HepG2 (cell line): ENCODE data around the gene PRCD. TPM values are rescaled to one million over a fixed set of nuclear protein-coding genes. Genes with fewer than 3 reads are reported as not detected.

ENCODE experiments used
- ATAC-seq: fragments of 200-7000 bp; cut with Tn5 transposase; 3 replicates; pipeline ENCODE4 v1.9.1; 2020; ENCODE audit warnings: mild to moderate bottlenecking, moderate library complexity
- BruUV-seq: library from RNA; stranded (reverse); fragments of 400-500 nt; replicated peaks from 2 replicates; lab custom pipeline; 2021; lab: Mats Ljungman, UMichigan
- CTCF ChIA-PET: fragments of 300-600 bp; formaldehyde crosslinking; extraction: SDS; loops from one replicate; lab custom pipeline; 2021; ENCODE audit warnings: low total read pairs, inconsistent platforms, low intra/inter-chr PET ratio; lab: Yijun Ruan, JAX
- POLR2A ChIA-PET: fragments of 350-600 bp; sonication (Branson Sonifier 250); formaldehyde crosslinking; loops from one replicate; lab custom pipeline; 2020; ENCODE audit warnings: antibody characterized with exemption, inconsistent platforms; lab: Yijun Ruan, JAX
- DNase-seq: peaks from one replicate; pipeline ENCODE4 v3.0.0-alpha.2; 2015; ENCODE audit warnings: low spot score
- FAIRE-seq: peaks from 3 replicates; lab custom pipeline; 2011; peaks lifted over from hg19 to GRCh38; lab: Jason Lieb, UNC
- H2AFZ ChIP-seq: one replicate; pipeline ENCODE4 v1.6.1; 2011; ENCODE audit warnings: low read length, inconsistent platforms
- H3K27ac ChIP-seq: fragments of 300-600 bp; 3 replicates; pipeline ENCODE4 v1.8.0; 2011; ENCODE audit warnings: mixed run types, mild to moderate bottlenecking, mixed read lengths, low read length, inconsistent platforms; ENCODE audit not compliant: insufficient read depth; ENCODE audit errors: extremely low read length
- H3K27me3 ChIP-seq, 2 experiments: fragments of 200-600 bp in 1 of 2; 2 replicates in 1 of 2; 3 replicates in 1 of 2; pipeline versions ENCODE4 v1.6.0 to v1.8.0; 2011; ENCODE audit warnings: low read length in 2 of 2, mild to moderate bottlenecking in 2 of 2, moderate library complexity in 2 of 2, inconsistent platforms in 1 of 2; ENCODE audit not compliant: insufficient read depth in 2 of 2, control insufficient read depth in 1 of 2
- H3K36me3 ChIP-seq, 2 experiments: fragments of 200-600 bp in 1 of 2; replicated peaks in 1 of 2; 2 replicates in 1 of 2; 3 replicates in 1 of 2; pipeline versions ENCODE4 v1.5.1 to v1.8.0; 2011; ENCODE audit warnings: low read length in 2 of 2, inconsistent platforms in 1 of 2; ENCODE audit not compliant: insufficient read depth in 2 of 2, control insufficient read depth in 1 of 2
- H3K4me1 ChIP-seq: 2 replicates; pipeline ENCODE4 v1.5.1; 2012; ENCODE audit warnings: low read length, inconsistent platforms; ENCODE audit not compliant: insufficient read depth
- H3K4me2 ChIP-seq: 2 replicates; pipeline ENCODE4 v1.6.0; 2011; ENCODE audit warnings: low read depth, low read length, inconsistent platforms
- H3K4me3 ChIP-seq, 3 experiments: fragments of 200-600 bp in 1 of 3; sonication (generic), shearing (Covaris generic) in 1 of 3; replicated peaks in 1 of 3; 2 replicates each; pipeline ENCODE4 v1.5.1; 2011 to 2016; ENCODE audit warnings: low read length in 3 of 3, inconsistent platforms in 2 of 3, low read depth in 2 of 3, mild to moderate bottlenecking in 2 of 3, control low read depth in 1 of 3, mixed read lengths in 1 of 3; ENCODE audit not compliant: insufficient read depth in 1 of 3
- H3K79me2 ChIP-seq: one replicate; pipeline ENCODE4 v1.6.1; 2011; ENCODE audit warnings: low read length, inconsistent platforms; ENCODE audit not compliant: insufficient read depth
- H3K9ac ChIP-seq: 2 replicates; pipeline ENCODE4 v1.6.0; 2011; ENCODE audit warnings: mild to moderate bottlenecking, low read depth, low read length, inconsistent platforms; ENCODE audit not compliant: insufficient read depth
- H3K9me3 ChIP-seq: 2 replicates; pipeline ENCODE4 v1.5.1; 2012; ENCODE audit warnings: mild to moderate bottlenecking, low read length
- H4K20me1 ChIP-seq: 2 replicates; pipeline ENCODE4 v1.6.0; 2011; ENCODE audit warnings: inconsistent platforms, mild to moderate bottlenecking, low read length, moderate library complexity; ENCODE audit not compliant: insufficient read depth
- EED ChIP-seq: sonication (generic); formaldehyde crosslinking; IDR thresholded peaks from 2 replicates; pipeline ENCODE4 v1.5.0; 2020; ENCODE audit warnings: mild to moderate bottlenecking, missing genetic modification reagents
- HINFP ChIP-seq: sonication (generic); formaldehyde crosslinking; IDR thresholded peaks from 2 replicates; pipeline ENCODE4 v1.4.0; 2020; ENCODE audit warnings: low read depth, mild to moderate bottlenecking, missing genetic modification reagents
- IKZF5 ChIP-seq: IDR thresholded peaks from 2 replicates; pipeline ENCODE4 v1.6.1; 2018; ENCODE audit warnings: missing genetic modification reagents, mild to moderate bottlenecking, missing compliant biosample characterization
- NFE2 ChIP-seq: sonication (generic); formaldehyde crosslinking; IDR thresholded peaks from 2 replicates; pipeline ENCODE4 v1.4.0; 2020; ENCODE audit warnings: missing genetic modification reagents
- POLR2G ChIP-seq: fragments of 200-400 bp; formaldehyde crosslinking; IDR thresholded peaks from 2 replicates; pipeline ENCODE4 v1.6.1; 2018; ENCODE audit warnings: mild to moderate bottlenecking, low read depth, low read length, moderate library complexity
- RELA ChIP-seq: sonication (generic); formaldehyde crosslinking; IDR thresholded peaks from 2 replicates; pipeline ENCODE4 v1.4.0; 2020; ENCODE audit warnings: missing genetic modification reagents
- RFX1 ChIP-seq: fragments of 450-650 bp; IDR thresholded peaks from 2 replicates; pipeline ENCODE4 v1.6.1; 2017
- STAT6 ChIP-seq: sonication (generic); formaldehyde crosslinking; IDR thresholded peaks from 2 replicates; pipeline ENCODE4 v1.4.0; 2020; ENCODE audit warnings: missing genetic modification reagents, mild to moderate bottlenecking, borderline replicate concordance
- TARDBP ChIP-seq: sonication (generic); formaldehyde crosslinking; IDR thresholded peaks from 2 replicates; pipeline ENCODE4 v1.8.0; 2022; ENCODE audit warnings: mild to moderate bottlenecking, missing genetic modification reagents
- TBP ChIP-seq: sonication (generic); formaldehyde crosslinking; IDR thresholded peaks from 2 replicates; pipeline ENCODE4 v1.5.0; 2020; ENCODE audit warnings: missing genetic modification reagents
- YEATS4 ChIP-seq: sonication (generic); formaldehyde crosslinking; IDR thresholded peaks from 2 replicates; pipeline ENCODE4 v1.4.0; 2020; ENCODE audit warnings: missing genetic modification reagents, borderline replicate concordance
- ZEB1 ChIP-seq: IDR thresholded peaks from 2 replicates; pipeline ENCODE4 v1.6.1; 2012; ENCODE audit warnings: mild to moderate bottlenecking, low read depth, inconsistent platforms; ENCODE audit not compliant: insufficient replicate concordance
- ZFP36L1 ChIP-seq: sonication (generic); formaldehyde crosslinking; IDR thresholded peaks from 2 replicates; pipeline ENCODE4 v1.8.0; 2022; ENCODE audit warnings: mild to moderate bottlenecking, missing genetic modification reagents, moderate library complexity
- ZNF280B ChIP-seq: sonication (generic); formaldehyde crosslinking; IDR thresholded peaks from 2 replicates; pipeline ENCODE4 v1.5.0; 2020; ENCODE audit warnings: missing genetic modification reagents, mild to moderate bottlenecking, borderline replicate concordance
- ZNF3 ChIP-seq: IDR thresholded peaks from 2 replicates; pipeline ENCODE4 v1.7.0; 2017; ENCODE audit warnings: inconsistent platforms
- ZNF552 ChIP-seq: sonication (generic); formaldehyde crosslinking; IDR thresholded peaks from 2 replicates; pipeline ENCODE4 v1.9.0; 2022; ENCODE audit warnings: missing genetic modification reagents, mild to moderate bottlenecking, borderline replicate concordance
- ZNF569 ChIP-seq: sonication (generic); formaldehyde crosslinking; IDR thresholded peaks from 2 replicates; pipeline ENCODE4 v1.5.0; 2020; ENCODE audit warnings: mild to moderate bottlenecking, missing genetic modification reagents, moderate library complexity, borderline replicate concordance
- ZNF75D ChIP-seq: sonication (generic); formaldehyde crosslinking; IDR thresholded peaks from 2 replicates; pipeline ENCODE4 v1.8.1; 2023; ENCODE audit warnings: missing genetic modification reagents, mild to moderate bottlenecking, borderline replicate concordance
- ZNF790 ChIP-seq: sonication (generic); formaldehyde crosslinking; IDR thresholded peaks from 2 replicates; pipeline ENCODE4 v1.8.0; 2022; ENCODE audit warnings: missing genetic modification reagents, mild to moderate bottlenecking, borderline replicate concordance
- ZNF879 ChIP-seq: sonication (generic); formaldehyde crosslinking; IDR thresholded peaks from 2 replicates; pipeline ENCODE4 v1.8.1; 2023; ENCODE audit warnings: missing genetic modification reagents
- WGBS: methylation state at CpG from one replicate; pipeline ENCODE4 v1.1.6; 2017; ENCODE audit warnings: low lambda C conversion rate; 5-methylcytosine and 5-hydroxymethylcytosine counted together
- in situ Hi-C: cut with HindIII; loops from 2 replicates; pipeline ENCODE4 v1.10.0; 2017; ENCODE audit warnings: low pct_unique_long_range_greater_than_20kb; ENCODE audit not compliant: extremely low pct_ligation_motif_present
- intact Hi-C: fragments of 100-400 bp; cut with micrococcal nuclease; formaldehyde crosslinking; loops from one replicate; pipeline ENCODE4 v1.10.0; 2022; ENCODE audit not compliant: unreplicated experiment
- polyA plus RNA-seq, 8 experiments: library from polyadenylated mRNA; depleted of rRNA in 3 of 8; stranded (reverse) in 7 of 8; unstranded in 1 of 8; fragments of >200 nt; fragmentation: Illumina TruSeq in 4 of 8; extraction: Trizol in 4 of 8; gene quantifications; 2 replicates each; pipeline versions ENCODE4 v1.2.1 to v1.2.3, GENCODE V29; 2011 to 2016; ENCODE audit warnings: low read depth in 4 of 8, missing spikeins in 1 of 8, mixed read lengths in 1 of 8; ENCODE audit not compliant: insufficient read depth in 1 of 8
- total RNA-seq, 5 experiments: library from RNA; depleted of rRNA; stranded (reverse); fragments of >200 nt; fragmentation: Illumina TruSeq; extraction: Trizol; gene quantifications; 2 replicates each; pipeline ENCODE4 v1.2.3, GENCODE V29; 2016; ENCODE audit warnings: low read depth in 1 of 5

The PRCD gene
- total and polyA plus RNA-seq, 2 of the 13 experiments (the other 11 are each of a cell fraction or from before 2014, with no cell fraction given): 0.51 TPM; not detected in 1

- peak overlapping the region; percentile 91; the same call in 1 of the 2 replicates for H3K9ac ChIP-seq
- peaks cover 70% of the 10 kb centered on the region for H3K4me1 ChIP-seq
- H2AFZ ChIP-seq: no peak overlapping the region
- TF ChIP-seq TARDBP (CRISPR knock-in tag) (no peak), HINFP (CRISPR knock-in tag) (no peak), ZNF75D (CRISPR knock-in tag) (no peak), ZEB1 (no peak), ZNF790 (CRISPR knock-in tag) (no peak), ZFP36L1 (no peak), POLR2G (peak; percentile 8; the same call in 1 of the 2 replicates), STAT6 (CRISPR knock-in tag) (no peak), RFX1 (no peak), ZNF3 (no peak), ZNF552 (CRISPR knock-in tag) (0 out of 2 replicates have a peak, but pooled peaks have one; percentile 56), ZNF280B (CRISPR knock-in tag) (no peak), NFE2 (CRISPR knock-in tag) (no peak), IKZF5 (CRISPR knock-in tag) (no peak), ZNF569 (CRISPR knock-in tag) (no peak), YEATS4 (CRISPR knock-in tag) (no peak), ZNF879 (CRISPR knock-in tag) (no peak), RELA (CRISPR knock-in tag) (no peak), EED (CRISPR knock-in tag) (no peak), TBP (CRISPR knock-in tag) (no peak)
Measured at GRCh38 chr17:76497699-76497978, 42.2 kb upstream of the PRCD start.

More at GRCh38 chr17:76497699-76497978, 42.2 kb upstream of the PRCD start:
- in situ Hi-C loops (no loop called here), intact Hi-C loops (no loop called here)
- H3K27me3 ChIP-seq: no peaks in the 10 kb centered on the region; a peak in 1 of 5 replicates
- CTCF ChIA-PET: no interaction called here
- 34% methylated on average over 2 of the region's 2 CpGs for WGBS
- no peak for FAIRE-seq
- ATAC-seq: no peak
- H4K20me1 ChIP-seq: peaks cover 25% of the 10 kb centered on the region; the same call in 1 of the 2 replicates
- 0 out of 5 replicates have a peak, but pooled peaks cover 0 to 1% of the 10 kb centered on the region in 2 experiments for H3K36me3 ChIP-seq
- H3K4me2 ChIP-seq: peak overlapping the region; percentile 93
- H3K9me3 ChIP-seq: no peaks in the 10 kb centered on the region
- no peak for DNase-seq
- peak overlapping the region; percentile 61 for H3K27ac ChIP-seq
- peaks cover 29% of the 10 kb centered on the region for H3K79me2 ChIP-seq
- peak overlapping the region; percentile 13 to 99 (median 35) for H3K4me3 ChIP-seq
- no TSS peak for BruUV-seq
- POLR2A ChIA-PET: interaction anchor here (1.0 to 8.2 kb wide), 18 partner anchors 10 to 145 kb away, joined by 3 to 252 read pairs (median 18); partner anchors contain the start of genes AANAT, PRPSAP1, SPHK1 and UBE2O
